GM18520 (cell line): ENCODE measurements around the gene PTOV1.
"Not testable (repeated sequence)": the region's sequence is repeated elsewhere in the genome, so short reads cannot be mapped to it uniquely, and the experiment has no call there.

Experiments used
- ATAC-seq: cut with Tn5 transposase; IDR thresholded peaks from one replicate; pipeline ENCODE4 v1.9.1; 2021; ENCODE audit not compliant: unreplicated experiment

The PTOV1 gene

DNA sequence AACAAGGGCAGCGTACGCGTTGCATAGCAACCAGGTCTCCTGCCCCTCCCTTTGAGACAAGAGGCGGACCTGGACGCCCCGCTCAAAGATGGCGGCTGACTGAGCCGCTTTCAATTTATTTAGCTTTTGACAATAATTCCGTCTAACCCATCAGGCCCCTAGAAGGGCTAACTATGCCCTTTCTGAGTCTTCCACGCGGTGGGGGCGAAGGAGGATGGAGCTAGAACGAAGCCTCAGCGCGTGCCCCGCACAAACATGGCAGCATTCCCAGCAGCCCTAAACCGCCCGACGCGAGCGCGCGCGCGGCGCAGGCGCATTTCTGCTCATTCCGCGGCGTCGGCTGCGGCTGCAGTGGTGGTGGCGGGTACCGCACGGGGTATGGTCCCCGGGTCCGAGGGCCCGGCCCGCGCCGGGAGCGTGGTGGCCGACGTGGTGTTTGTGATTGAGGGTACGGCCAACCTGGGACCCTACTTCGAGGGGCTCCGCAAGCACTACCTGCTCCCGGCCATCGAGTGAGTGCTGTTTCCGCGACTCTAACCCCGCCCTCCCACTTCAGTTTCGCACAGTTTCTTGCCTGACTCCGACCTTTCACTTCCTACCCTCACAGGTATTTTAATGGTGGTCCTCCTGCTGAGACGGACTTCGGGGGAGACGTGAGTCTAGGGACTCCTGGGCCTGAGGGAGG is 32.9 kb upstream of the PTOV1 start, which contains the start of gene MED25:
MED25 (plus strand) TSS at position 326 of the 685 bp plus-strand sequence; CDS start at position 379, 53 bp downstream.
- ATAC-seq: peak; percentile 53

DNA sequence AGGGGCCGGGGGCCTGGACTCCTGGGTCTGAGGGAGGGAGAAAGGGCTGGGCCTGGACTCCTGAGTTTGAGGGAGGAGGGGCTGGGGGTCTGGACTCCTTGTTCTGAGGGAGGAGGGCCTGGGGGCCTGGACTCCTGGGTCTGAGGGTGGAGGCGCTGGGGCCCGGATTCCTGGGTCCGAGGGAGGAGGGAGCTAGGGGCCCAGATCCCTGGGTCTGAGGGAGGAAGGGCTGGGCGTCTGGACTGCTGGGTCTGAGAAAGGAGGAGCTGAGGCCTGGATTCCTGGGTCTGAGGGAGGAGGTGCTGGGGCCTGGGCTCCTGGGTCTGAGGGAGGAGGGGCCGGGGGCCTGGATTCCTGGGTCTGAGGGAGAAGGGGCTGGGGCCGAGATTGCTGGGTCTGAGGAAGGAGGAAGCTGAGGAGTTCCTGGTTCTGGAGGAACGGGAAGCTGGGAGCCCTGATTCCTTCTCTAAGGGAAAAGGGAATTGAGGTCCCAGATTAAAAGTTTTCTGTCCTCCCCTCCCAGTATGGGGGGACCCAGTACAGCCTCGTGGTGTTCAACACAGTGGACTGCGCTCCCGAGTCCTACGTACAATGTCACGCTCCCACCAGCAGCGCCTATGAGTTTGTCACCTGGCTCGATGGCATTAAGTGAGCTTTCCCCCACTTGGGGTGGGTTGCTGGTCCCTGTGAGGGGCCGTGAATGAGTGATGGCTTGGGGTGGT is 32.1 kb upstream of the PTOV1 start:
- no peak for ATAC-seq

DNA sequence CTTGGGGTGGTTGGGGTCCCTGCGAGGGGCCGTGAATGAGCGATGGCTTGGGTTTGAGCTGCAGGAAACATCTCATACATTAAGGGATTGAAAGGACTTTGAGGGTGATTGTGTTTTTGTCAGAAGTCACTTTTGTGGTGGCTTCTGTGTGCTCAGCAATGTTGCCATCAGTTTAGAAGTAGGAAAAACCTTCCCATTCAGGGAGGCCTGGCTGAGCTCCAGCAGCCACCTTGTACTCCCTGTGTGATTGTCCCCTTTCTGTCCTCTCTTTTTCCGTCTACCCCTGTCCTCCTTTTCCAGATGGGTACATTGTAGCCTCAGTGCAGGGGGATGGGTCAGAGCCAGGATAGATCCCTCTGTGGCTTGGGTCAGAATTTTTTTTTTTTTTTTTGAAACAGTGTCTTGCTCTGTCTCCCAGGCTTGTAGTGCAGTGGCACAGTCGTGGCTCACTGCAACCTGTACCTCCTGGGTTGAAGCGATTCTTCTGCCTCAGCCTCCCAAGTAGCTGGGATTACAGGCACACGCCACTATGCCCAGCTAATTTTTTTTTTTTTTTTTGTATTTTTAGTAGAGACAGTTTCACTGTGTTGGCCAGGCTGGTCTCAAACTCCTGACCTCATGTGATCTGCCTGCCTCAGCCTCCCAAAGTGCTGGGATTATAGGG is 31.4 kb upstream of the PTOV1 start:
- not testable (repeated sequence) for ATAC-seq

DNA sequence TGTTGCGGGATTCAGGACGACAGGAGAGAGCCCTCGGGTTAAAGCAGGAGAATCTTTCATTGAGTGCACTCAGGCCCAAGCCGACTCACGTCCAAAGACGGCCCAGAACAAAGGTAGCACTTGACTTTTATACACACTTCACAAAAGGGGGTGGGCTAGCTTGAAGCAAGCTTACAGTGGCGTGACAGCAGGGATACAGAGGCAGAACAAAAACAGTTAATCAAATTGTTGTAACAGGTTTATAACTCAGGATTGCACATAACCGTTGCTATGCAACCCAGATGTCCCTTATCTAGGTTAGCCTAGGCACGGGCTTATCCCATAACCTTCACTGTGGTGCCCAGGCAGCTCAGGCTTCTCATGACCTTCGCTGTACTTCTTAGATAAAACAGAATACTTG is 30.8 kb upstream of the PTOV1 start:
- no peak for ATAC-seq

DNA sequence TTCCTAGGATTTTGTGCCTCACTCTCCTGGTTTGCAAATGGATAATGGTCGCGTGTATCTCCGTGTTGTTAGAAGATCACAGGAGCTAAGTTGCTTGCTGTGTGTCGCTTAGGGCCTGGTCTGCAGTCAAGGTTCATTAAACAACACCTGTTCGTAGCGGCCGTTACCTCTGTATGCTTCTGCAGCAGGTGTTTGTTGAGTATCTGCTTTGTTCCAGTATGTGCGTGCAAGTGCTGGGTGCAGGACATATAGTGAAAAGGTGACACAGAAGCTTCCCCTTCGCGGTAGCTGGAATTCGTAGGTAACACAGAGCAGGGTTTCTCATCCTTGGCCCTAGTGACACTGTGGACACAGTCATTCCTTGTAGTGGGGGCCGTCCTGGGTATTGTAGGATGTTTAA is 27.5 kb upstream of the PTOV1 start:
- no peak for ATAC-seq

DNA sequence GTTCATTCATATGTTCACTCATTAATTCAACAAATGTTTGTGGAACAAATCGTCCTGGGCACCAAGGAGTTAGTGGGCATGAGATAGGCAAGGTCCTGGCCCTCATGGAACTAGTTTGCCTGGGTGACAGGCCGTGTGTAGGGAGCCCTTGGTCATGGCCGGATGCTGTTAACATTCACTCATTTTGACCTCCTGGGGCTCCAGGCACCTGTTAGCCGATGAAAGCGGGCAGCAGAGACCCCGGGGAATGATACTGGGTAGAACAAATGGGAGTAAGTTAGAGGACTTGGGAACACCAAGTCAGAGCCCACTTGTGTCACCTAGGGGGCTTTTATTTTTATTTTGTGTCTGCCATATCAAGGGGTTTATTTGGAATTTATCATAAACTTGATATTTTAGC is 26.3 kb upstream of the PTOV1 start:
- ATAC-seq: no peak

DNA sequence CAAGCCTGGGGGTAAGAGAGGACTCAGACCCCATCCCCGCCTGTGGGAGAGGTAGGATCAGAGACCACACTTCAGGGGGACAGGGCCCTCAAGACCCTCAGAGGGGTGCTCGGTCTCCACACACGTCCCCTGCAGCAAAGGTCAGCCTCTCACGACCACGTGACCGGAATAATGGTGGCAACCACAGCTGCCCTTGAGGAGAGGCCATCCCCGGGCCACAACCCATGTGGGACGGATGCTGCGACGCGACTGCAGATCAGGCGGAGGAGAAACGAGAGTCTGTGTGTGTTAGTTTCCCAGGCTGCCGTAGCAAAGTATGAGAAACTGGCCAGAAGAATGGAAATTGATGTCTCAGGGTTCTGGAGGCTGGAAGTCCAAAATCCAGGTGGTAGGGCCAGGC is 23.9 kb upstream of the PTOV1 start:
- ATAC-seq: no peak

DNA sequence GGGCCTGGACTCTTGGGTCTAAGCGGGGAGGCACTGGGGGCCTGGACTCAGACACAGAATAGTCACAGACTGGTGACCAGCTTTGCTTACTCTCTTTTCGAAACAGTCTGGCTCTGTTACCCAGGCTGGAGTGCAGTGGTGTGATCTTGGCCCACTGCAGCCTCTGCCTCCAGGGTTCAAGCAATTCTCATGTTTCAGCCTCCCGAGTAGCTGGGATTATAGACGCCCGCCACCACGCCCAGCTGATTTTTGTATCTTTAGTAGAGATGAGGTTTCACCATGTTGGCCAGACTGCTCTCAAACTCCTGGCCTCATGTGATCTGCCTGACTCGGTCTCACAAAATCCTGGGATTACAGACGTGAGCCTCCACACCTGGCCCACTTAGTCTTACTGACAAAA is 21.8 kb upstream of the PTOV1 start:
- ATAC-seq: no peak

DNA sequence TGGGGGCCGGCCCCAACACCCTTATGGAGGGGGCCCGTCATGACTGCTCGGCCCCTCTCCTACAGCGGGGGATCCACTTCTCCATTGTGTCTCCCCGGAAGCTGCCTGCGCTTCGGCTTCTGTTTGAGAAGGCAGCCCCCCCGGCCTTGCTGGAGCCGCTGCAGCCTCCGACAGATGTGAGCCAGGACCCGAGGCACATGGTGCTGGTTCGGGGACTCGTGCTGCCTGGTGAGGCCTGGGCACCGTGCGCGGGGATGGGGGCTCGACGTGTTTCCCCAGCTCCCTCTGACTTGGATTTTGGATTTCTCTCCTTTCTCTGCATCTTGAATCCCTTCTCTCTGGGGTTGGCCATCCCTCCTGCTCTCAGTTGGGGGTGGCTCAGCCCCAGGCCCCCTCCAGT is 21.2 kb upstream of the PTOV1 start:
- no peak for ATAC-seq

DNA sequence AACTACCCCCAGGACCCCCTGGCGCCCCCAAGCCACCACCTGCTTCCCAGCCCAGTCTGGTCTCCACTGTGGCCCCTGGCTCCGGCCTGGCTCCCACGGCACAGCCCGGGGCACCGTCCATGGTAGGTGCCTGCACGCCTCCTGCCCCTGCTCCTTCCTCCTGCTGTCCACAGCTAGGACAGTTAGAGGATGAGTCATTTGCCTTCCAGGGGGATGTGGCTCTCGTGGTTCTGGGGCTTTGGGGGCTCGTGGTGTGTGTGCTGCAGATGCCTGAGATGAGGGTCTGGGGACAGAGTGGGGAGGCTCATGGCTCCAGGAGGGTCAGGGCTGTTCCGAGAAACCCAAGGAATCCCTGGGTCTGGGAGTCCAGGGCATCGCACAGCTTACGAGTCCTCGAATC is 20.2 kb upstream of the PTOV1 start:
- ATAC-seq: no peak

DNA sequence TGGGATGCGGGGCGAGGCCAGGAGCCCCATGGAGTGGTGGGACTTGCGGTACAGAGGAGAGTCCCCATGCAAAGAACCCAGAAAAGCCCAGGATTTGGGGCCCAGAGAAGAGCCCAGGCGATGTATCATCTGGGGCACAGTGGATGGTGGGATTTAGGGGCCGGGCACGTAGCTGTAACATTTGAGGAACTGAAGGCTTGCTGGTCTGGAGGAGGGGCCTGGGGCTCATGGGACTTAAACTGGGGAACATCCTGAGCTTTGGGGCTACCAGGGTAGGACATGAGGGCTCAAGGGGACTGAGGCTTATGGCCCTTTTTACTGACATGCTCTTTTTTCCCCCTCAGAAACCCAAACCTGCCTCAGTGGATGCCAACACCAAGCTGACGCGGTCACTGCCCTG is 19.4 kb upstream of the PTOV1 start:
- ATAC-seq: no peak

DNA sequence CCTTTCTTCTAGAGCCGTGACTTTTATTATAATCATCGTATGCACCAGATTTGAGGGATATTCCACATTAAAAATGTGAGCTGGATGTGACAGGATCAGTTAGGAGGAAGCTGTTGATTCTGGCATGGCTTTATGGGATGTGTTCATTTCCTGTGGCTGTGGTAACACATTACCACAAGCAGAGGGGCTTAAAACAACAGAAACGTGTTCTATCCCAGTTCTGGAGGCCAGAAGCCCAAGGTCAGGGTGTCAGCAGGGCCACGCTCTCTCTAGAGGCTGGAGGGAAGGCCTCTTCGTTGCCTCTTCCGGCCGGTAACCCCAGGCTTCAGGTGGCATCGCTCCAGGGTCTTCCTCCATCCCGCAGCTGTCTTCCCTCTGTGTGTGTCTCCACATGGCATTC is 18.4 kb upstream of the PTOV1 start:
- no peak for ATAC-seq

DNA sequence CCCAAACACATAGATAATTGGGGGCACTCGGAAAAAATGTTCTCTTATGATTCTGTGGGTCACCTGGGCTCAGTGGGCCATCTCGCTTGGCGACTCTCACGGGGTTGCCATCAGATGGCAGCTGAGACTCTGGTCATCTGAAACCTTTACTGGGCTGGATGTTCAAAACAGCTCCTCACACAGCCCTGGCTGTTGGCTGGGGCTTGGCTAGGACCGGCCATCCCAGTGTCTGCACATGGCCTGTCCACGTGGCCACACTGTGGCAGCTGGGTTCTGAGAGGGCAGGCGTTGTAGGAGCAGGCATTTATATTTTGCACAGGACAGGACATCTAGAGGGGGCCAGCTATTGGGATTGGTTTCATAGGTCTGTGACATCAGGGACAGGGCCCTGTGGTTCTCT is 17.4 kb upstream of the PTOV1 start:
- ATAC-seq: no peak

DNA sequence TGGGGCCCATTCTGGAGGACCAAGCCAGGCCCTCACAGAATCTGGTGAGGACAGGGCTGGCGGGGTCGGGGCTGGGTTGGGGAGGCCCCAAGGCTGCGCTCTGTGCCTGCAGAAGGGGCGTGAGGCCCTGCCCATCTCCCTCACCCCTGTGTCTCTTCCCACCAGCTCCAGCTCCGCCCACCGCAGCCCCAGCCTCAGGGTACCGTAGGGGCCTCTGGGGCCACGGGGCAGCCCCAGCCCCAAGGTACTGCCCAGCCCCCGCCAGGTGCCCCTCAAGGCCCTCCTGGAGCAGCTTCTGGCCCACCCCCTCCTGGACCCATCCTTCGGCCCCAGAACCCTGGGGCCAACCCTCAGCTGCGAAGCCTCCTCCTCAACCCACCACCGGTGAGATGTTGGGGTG is 15.4 kb upstream of the PTOV1 start:
- no peak for ATAC-seq

DNA sequence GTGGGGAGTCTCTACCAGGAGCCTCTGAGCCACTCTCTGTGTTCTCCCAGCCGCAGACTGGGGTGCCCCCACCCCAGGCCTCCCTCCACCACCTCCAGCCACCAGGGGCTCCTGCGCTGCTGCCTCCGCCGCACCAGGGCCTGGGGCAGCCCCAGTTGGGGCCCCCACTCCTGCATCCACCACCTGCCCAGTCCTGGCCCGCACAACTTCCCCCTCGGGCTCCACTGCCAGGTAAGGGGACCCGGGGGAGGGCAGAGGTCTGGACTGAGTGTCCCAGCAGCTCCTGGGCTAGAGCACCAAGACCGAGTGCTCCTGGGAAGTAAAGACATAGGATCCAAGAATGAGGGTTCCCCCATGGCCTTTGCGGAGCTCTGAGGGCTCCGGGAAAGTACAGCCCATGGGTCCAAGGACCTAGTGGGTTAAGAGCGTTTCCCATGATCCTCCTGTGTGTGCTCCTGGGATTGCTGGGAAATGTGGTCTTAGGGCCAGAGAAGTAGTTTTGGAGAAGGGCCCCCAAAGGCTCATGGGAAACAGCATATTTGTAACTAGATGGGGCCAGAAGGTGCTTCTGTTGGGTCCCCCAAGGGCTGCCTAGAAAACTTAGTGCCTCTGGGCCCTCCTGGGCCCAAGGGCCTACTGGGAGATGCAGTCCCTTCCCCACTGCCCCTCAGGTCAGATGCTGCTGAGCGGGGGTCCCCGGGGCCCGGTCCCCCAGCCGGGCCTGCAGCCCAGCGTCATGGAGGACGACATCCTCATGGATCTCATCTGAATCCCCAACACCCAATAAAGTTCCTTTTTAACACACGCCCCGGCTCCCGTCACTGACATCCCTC is 14.6 kb upstream of the PTOV1 start:
- ATAC-seq: no peak

DNA sequence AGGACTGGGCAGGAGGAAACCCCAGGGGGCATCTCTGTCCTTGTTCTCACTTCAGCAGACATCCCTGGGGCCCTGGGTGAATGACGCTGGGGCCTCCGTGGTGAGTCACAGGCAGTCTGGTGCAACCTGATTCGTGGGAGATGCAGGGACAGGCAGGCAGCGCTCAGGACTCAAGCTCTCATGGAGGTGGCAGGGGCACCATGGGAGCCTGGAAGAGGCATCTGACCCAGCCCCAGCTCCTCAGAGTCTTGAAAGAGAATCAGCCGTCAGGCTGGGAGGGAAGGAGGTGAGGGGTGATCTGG is 14.0 kb upstream of the PTOV1 start:
- no peak for ATAC-seq

DNA sequence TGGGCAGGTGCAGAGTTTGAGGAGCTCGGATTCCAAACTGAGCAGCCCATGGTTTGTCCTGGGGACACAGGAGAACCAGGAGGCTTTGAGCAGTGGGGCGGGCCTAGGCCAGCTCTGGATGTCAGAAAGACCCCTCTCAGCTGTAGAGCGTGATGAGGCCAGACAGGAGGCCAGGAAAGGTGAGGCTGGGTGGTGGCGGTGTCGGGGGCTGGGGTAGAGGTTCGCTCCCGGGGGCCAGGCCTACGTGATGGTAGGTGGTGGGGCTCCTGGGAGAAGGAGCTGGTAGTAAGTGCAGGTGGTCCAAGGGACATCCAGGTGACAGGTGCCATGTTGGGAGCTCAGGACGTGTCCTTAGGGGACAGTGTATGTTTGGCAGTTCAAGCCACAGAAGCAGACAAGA is 13.5 kb upstream of the PTOV1 start:
- no peak for ATAC-seq

DNA sequence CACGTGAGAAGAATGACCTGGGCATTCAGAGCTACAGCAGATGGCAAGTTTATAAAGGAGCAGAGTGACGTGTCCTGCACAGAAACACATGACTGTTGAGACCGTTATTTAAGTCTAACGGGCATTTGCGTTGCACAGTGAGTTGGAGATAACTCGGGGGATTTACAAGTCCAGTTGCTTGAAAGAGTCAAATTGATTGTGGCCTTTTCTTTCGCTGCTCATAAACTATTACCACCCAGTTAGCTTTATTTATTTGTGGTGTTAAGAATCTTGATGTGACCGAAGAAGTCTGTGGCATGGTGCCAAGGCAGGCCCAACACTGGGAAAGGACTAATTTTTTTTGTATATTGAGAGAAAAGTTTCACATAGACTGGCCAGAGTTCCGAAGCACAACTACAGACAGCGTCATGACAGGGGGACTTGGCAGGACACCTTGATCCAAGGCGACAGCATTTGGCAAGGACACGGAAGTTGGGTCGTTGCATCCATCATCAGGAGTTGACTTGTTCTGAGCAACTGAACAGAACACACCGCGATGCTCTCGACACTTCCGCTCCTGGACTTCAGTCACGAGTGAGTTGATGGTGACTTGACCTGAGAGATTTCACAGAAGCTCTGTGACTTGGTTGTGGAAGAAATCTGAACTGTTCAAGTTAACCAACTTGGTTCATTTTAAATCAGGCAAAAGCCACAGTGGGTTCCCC is 11.9 kb upstream of the PTOV1 start:
- ATAC-seq: no peak

DNA sequence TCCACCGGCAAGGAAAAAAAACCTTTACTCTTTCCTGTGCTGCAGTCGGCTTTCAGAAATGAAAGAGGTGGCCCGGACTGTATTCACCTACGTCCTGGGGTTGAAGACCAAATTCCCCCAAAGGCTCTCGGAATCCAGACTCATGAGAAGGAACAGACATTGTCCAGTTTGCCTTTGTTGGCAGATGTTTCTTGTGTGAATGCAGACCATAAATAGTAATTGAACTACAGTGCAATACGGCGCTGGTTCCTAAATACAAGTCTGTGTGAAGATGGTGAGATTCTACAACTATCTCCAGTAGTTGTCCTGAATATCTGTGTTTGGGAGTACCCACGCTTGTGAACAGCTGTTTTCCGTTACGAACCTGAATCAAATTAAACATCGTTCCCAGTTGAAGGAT is 11.2 kb upstream of the PTOV1 start:
- ATAC-seq: no peak

DNA sequence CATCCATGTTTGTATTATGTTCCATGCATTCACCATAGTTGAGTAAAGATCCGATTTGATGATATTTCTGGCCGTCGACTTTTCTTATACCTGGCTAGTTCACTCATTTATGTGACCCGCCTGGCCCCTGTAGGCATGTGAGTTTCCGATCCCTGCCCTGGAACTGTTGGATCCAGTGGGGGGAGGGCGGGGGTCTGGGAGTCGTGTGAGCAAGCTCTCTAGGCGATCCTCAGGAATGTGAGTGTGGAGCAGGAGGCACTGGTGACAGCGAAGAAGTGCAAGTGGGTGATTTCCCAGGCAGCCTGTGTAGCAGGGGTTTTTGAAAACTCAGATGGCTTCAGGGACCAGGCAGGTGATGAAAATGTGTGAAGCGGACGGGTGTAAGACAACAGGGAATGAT is 10.6 kb upstream of the PTOV1 start:
- ATAC-seq: no peak

DNA sequence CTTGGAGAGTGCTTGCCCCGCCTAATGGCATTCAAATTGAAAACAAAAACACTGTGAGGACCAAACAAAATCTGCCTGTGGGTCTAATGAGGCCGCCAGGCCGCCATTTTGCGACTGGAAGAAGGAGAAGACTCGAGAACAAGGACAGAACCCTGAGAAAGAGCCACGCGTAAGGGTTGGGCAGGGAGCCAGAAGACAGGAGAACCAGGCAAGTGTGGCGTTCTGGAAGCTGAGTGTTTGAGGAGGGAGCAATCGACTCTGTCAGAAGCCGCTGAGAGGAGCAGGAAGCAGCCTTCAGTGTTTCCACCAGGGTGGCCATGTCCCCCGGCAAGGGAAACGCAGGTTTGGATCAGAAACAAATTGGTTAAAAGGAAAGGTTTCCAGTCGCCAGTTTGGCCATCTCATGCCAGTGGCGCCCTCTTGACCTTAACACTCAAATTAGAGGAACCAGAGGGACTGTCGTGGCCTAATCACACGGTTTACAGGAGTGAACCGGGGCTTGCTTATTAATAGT is 10.2 kb upstream of the PTOV1 start:
- ATAC-seq: no peak
